ENCODE data around the gene STON2.

The STON2 gene

GRCh38 chr14:81366214-81366613 lies 33.9 kb downstream of the STON2 start:
- no peak for DNase-seq (ENCODE audit: low read depth)
- TF ChIP-seq, protein P1, sequence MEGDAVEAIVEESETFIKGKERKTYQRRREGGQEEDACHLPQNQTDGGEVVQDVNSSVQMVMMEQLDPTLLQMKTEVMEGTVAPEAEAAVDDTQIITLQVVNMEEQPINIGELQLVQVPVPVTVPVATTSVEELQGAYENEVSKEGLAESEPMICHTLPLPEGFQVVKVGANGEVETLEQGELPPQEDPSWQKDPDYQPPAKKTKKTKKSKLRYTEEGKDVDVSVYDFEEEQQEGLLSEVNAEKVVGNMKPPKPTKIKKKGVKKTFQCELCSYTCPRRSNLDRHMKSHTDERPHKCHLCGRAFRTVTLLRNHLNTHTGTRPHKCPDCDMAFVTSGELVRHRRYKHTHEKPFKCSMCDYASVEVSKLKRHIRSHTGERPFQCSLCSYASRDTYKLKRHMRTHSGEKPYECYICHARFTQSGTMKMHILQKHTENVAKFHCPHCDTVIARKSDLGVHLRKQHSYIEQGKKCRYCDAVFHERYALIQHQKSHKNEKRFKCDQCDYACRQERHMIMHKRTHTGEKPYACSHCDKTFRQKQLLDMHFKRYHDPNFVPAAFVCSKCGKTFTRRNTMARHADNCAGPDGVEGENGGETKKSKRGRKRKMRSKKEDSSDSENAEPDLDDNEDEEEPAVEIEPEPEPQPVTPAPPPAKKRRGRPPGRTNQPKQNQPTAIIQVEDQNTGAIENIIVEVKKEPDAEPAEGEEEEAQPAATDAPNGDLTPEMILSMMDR (conservative IDR thresholded peaks at IDR 0.05; ENCODE audit: low read depth, low read length), result no peak

DNA sequence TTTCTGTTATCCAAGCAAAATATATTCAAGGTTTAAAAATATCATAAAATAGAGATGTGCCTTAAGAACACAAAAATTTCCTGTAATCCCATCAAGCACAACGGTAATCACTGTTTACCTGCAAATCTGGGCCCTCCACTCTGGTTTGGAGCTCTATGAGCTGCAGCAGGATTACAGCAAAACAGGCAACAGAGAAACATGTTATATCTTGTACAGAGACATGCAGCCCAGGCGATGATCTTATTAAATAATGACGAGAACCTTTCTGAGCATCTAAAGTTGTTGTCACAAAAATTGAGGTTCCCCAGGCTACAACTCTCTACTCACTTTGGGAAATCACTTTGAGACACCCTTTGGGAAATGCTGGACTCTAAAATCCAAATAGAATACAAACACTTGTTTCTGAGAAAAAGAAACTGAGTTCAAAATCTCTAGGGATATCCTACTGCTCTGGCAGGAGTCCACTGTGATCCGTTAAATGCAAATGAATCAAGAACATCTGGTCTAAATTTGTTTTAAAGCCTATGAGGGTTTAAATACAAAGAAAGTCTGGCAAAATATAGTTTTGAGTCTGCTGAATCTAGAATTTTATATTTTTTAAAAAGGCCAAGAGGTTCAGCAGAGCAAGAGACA lies 36.3 kb downstream of the STON2 start:
- DNase-seq (ENCODE audit: low read depth), result no peak
- H3K4me3 ChIP-seq (ENCODE audit: low read depth, low read length), result no peak overlapping the region
- TF ChIP-seq, protein P1 (conservative IDR thresholded peaks at IDR 0.05; ENCODE audit: low read depth, low read length), result no peak

More at GRCh38 chr14:81366214-81366613, 33.9 kb downstream of the STON2 start:
- no peak overlapping the region for H3K4me3 ChIP-seq (ENCODE audit: low read depth, low read length)

DNA sequence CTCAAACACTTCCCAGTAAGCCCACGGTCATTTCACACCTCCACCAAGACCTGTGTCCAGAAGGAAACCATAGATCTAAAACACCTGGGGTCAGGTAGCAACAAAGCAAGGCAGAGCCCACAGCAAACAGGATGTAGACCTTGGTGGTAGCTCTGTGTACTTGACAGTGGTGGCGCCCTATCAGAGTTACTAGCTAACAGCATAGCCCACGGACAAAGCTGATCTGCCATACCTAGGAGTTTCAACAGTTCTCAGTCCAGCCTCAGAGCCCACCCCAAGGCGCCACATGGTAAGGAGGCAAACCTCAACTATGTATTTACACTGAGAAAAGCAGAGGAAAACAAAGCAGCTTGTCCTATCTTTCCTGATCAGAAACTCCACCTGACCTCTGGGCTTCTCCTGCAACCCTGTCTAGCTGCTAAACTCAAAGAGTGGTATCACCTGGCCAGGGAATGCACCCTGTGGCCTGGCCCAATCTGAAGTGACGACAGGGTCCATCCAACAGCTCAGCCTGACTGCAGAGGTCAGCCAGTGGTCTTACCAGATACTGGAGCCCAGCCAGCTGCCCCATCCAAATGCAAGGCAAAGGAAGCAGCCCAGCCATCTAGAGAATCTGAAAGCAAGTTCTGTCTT lies 46.3 kb downstream of the STON2 start:
- no peak overlapping the region for H3K4me3 ChIP-seq (ENCODE audit: low read depth, low read length)
- TF ChIP-seq, protein P1 (conservative IDR thresholded peaks at IDR 0.05; ENCODE audit: low read depth, low read length), result no peak
- DNase-seq (ENCODE audit: low read depth), result no peak

DNA sequence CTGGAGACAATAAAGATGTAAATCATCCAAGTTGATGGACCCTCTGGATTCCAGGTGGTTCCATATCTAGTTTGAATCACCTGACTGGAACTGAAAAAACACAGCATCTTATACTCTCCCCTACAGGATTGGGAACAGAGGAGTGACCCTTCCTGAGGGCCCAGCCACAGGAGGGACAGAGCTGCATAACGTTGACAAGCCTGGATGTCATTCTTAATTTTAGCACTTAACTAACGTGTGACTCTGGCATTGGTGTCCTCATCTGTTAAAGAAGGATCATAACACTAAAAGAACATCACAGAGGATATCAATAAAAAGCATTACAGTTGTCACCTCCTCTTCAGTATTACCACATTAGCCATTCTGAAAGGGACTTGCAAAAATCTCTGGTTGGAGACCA lies 47.7 kb downstream of the STON2 start:
- no peak for DNase-seq (ENCODE audit: low read depth)
- TF ChIP-seq, protein P1 (conservative IDR thresholded peaks at IDR 0.05; ENCODE audit: low read depth, low read length), result no peak
- H3K4me3 ChIP-seq (ENCODE audit: low read depth, low read length), result no peak overlapping the region

DNA sequence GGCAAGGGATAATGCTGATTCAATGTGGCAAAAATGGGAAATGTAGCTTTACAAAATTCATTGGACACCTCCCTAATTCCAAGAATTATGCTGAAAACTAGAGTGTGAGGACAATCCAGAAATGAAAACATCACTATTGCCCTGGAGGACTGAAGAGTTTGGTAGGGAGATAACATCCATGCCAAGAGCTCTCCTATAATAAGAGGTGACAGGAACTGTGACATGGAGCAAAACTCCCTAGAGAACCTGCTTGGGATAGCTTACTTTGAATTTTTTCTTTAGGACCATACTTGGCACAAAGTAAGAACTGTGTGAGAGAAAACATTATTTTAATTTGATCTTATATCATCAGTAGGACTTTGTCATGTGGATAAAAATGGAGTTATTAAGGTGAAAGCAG lies 48.9 kb downstream of the STON2 start:
- TF ChIP-seq, protein P1 (conservative IDR thresholded peaks at IDR 0.05; ENCODE audit: low read depth, low read length), result no peak
- no peak overlapping the region for H3K4me3 ChIP-seq (ENCODE audit: low read depth, low read length)
- DNase-seq (ENCODE audit: low read depth), result no peak

DNA sequence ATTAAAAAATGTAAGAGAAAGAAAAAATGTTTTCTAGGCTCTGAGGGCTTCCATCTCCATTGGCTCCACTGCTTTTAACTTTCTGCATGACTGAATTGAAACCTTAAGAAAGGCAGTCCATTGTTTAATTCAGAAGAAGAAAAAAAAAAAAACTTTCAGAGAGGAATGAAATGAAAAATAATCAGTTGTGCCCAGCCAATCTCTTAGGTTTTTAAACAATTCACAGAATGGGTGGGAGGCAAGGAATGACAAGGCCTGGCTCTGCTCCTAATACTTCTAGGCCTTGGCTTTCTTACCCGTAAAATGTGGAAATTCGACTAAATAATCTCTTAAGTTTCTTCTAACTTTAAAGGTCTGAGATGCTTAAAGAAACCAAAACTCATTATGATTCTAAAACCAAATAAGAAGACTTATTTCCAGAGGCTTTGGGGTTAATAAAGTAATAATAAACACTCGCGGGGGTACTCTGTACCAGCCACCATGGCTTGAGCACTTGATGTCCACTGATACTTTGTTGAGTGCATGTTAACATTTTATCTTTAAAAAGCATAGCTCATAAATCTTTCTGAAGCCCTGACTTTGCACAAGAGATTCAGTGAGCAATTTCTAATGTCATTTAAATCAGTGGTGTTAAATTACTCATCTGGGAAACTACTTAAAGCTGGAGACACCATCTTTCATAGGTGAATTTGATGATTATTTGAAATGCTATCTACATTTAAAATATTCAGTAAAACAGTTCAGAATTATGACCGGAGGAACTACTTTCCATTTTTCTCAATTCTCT lies 49.6 kb downstream of the STON2 start:
- no peak overlapping the region for H3K4me3 ChIP-seq (ENCODE audit: low read depth, low read length)
- DNase-seq (ENCODE audit: low read depth), result no peak
- TF ChIP-seq, protein P1 (conservative IDR thresholded peaks at IDR 0.05; ENCODE audit: low read depth, low read length), result no peak

All from choroid plexus epithelial cell (primary cell).